MM.1S (cell line): Measurements from ENCODE around the gene TRIM25.

Experiments used
- DNase-seq: peaks from one replicate; pipeline ENCODE4 v3.0.0-alpha.2; 2015
- H2AFZ ChIP-seq: fragments of 300-600 bp; sonication (generic); 2 replicates; pipeline ENCODE4 v1.6.0; 2016; ENCODE audit warnings: antibody characterized with exemption, low read length
- H3F3A ChIP-seq: fragments of 300-600 bp; sonication (generic); 2 replicates; pipeline ENCODE4 v1.6.1; 2016; ENCODE audit warnings: mild to moderate bottlenecking, antibody characterized with exemption, low read length, moderate library complexity, mixed read lengths; ENCODE audit not compliant: insufficient read depth
- H3K27ac ChIP-seq: fragments of 300-600 bp; sonication (generic); 2 replicates; pipeline ENCODE4 v1.5.1; 2016; ENCODE audit warnings: mild to moderate bottlenecking, low read length
- H3K27me3 ChIP-seq: fragments of 300-600 bp; sonication (generic); replicated peaks from 2 replicates; pipeline ENCODE4 v1.6.0; 2016; ENCODE audit warnings: low read length; ENCODE audit not compliant: insufficient read depth
- H3K36me3 ChIP-seq: fragments of 300-600 bp; sonication (generic); replicated peaks from 2 replicates; pipeline ENCODE4 v1.6.1; 2016; ENCODE audit warnings: mild to moderate bottlenecking, low read length, mixed read lengths; ENCODE audit not compliant: insufficient read depth
- H3K4me1 ChIP-seq: fragments of 300-600 bp; sonication (generic); 2 replicates; pipeline ENCODE4 v1.6.1; 2016; ENCODE audit warnings: low read length, mixed read lengths
- H3K4me2 ChIP-seq: fragments of 300-600 bp; sonication (generic); 2 replicates; pipeline ENCODE4 v1.6.0; 2016; ENCODE audit warnings: low read depth, low read length
- H3K4me3 ChIP-seq: fragments of 300-600 bp; sonication (generic); 2 replicates; pipeline ENCODE4 v1.5.1; 2016; ENCODE audit warnings: low read length, mixed read lengths
- H3K79me2 ChIP-seq: fragments of 300-600 bp; sonication (generic); 2 replicates; pipeline ENCODE4 v1.6.1; 2016; ENCODE audit warnings: mixed run types, low read length, mixed read lengths
- H3K9ac ChIP-seq: fragments of 300-600 bp; sonication (generic); 2 replicates; pipeline ENCODE4 v1.6.1; 2016; ENCODE audit warnings: low read length, mixed read lengths
- H3K9me2 ChIP-seq: fragments of 300-600 bp; sonication (generic); replicated peaks from 2 replicates; pipeline ENCODE4 v1.6.1; 2016; ENCODE audit warnings: mild to moderate bottlenecking, low read length, mixed read lengths; ENCODE audit not compliant: insufficient read depth
- H3K9me3 ChIP-seq: fragments of 300-600 bp; sonication (generic); replicated peaks from 2 replicates; pipeline ENCODE4 v1.6.1; 2016; ENCODE audit warnings: mild to moderate bottlenecking, low read length, mixed read lengths; ENCODE audit not compliant: insufficient read depth
- H4K20me1 ChIP-seq: fragments of 300-600 bp; sonication (generic); 2 replicates; pipeline ENCODE4 v1.6.1; 2016; ENCODE audit warnings: mild to moderate bottlenecking, low read length, moderate library complexity, mixed read lengths; ENCODE audit not compliant: insufficient read depth
- CTCF ChIP-seq: fragments of 300-600 bp; sonication (generic); IDR thresholded peaks from 2 replicates; pipeline ENCODE4 v1.5.1; 2016; ENCODE audit warnings: antibody characterized with exemption, low read length, mixed read lengths
- EZH2 ChIP-seq: fragments of 300-600 bp; sonication (generic); optimal IDR thresholded peaks from 2 replicates; pipeline ENCODE3; 2017; ENCODE audit warnings: low read depth, mild to moderate bottlenecking, antibody characterized with exemption, low read length, mixed read lengths
- EZH2phosphoT487 ChIP-seq: fragments of 300-600 bp; sonication (generic); IDR thresholded peaks from 2 replicates; pipeline ENCODE4 v1.6.1; 2018; ENCODE audit warnings: antibody characterized with exemption, low read length

The TRIM25 gene

DNA sequence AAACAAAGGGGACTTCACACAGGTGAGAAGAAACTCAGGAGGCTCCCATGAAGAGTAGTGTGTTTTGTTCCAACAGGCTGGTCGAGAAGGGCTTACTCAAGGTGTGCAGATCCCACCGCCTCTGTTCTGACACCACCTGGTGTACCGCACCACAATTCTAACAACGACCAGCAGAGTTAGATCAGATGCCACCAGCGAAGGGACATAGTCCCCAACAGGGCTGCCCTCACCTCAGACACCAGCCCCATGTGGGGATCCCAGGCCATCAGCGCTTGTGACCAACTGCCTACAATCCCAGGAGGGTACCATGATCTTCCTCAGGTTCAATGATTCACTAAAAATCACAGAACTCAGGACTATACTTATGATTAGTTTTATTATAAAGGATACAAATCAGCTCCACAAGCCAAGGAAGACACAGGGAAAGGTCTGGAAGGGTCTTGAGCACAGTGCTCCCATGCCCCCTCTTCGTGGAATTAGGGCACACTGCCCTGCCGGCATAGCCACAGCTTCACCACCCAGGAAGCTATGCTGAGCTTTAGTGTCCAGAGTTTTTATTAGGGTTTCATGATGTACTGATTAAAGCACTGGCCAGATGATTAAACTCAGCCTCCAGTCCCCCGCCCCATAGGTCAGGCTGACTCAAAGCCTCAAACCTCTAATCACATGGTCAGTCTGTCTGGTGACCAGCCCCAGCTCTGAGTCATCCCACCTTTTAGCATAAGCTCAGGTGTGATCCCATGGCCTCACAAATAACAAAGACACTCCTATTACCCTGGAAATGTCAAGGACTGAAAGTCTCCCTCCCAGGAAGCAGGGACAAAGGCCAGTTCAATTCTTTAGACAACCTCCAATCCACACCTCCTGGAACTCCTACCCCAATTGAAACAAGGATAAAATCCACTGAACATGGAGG, 26.0 kb downstream of the TRIM25 start:
- Histone ChIP-seq H3K4me3 (no peak overlapping the region), H3K36me3 (peaks cover 28% of the 10 kb centered on the region), H3K9ac (no peak overlapping the region), H3K9me2 (no peaks in the 10 kb centered on the region), H3K79me2 (peaks cover 13% of the 10 kb centered on the region), H3K27me3 (no peaks in the 10 kb centered on the region), H3K4me2 (no peak overlapping the region), H3K4me1 (no peaks in the 10 kb centered on the region), H4K20me1 (no peaks in the 10 kb centered on the region), H3K27ac (no peak overlapping the region), H3K9me3 (no peaks in the 10 kb centered on the region), H2AFZ (no peak overlapping the region), H3F3A (peaks cover 5% of the 10 kb centered on the region)
- TF ChIP-seq EZH2, result no peak
- TF ChIP-seq CTCF, result no peak
- TF ChIP-seq EZH2phosphoT487, result no peak
- DNase-seq, result no peak

GRCh38 chr17:56887105-56887504, 26.7 kb downstream of the TRIM25 start:
- peaks cover 21% of the 10 kb centered on the region for H3K36me3 ChIP-seq
- no peak for DNase-seq
- no peak overlapping the region for H3K9ac ChIP-seq
- H3K4me2 ChIP-seq, result no peak overlapping the region
- no peak for TF ChIP-seq EZH2
- no peak for TF ChIP-seq EZH2phosphoT487
- no peak for TF ChIP-seq CTCF
- H3K27me3 ChIP-seq, result no peaks in the 10 kb centered on the region
- H3K79me2 ChIP-seq, result 0 out of 2 replicates have a peak, but pooled peaks cover 7% of the 10 kb centered on the region
- no peaks in the 10 kb centered on the region for H3K9me2 ChIP-seq
- no peak overlapping the region for H3K27ac ChIP-seq
- peaks cover 5% of the 10 kb centered on the region for H3F3A ChIP-seq
- H2AFZ ChIP-seq, result no peak overlapping the region
- H3K4me1 ChIP-seq, result no peaks in the 10 kb centered on the region
- H3K4me3 ChIP-seq, result no peak overlapping the region
- no peaks in the 10 kb centered on the region for H3K9me3 ChIP-seq
- H4K20me1 ChIP-seq, result no peaks in the 10 kb centered on the region

DNA sequence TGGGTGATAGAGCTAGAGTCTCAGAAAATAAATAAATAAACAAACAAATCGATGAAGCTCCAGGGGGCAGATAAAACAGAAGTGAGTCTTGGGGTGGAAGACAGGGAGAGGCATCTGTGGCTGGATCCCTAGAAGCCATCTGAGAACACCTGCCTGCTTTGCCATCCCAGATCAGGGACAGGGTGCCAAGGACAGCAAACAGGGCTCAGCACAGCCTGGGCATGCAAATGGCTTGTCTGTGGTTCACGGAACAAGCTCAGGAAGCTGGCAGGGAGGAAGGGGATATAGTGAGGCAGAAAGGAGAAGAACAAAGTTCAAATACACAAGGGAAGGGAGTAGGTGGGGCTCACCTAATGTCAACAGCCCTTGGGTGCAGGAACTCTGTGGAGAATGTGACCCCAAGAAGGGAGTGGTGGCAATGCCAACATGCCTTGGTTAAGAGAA, 27.5 kb downstream of the TRIM25 start:
- H3K9me2 ChIP-seq, result no peaks in the 10 kb centered on the region
- DNase-seq, result no peak
- no peak for TF ChIP-seq EZH2phosphoT487
- no peak for TF ChIP-seq EZH2
- no peak for TF ChIP-seq CTCF
- peaks cover 15% of the 10 kb centered on the region; the same call in 1 of the 2 replicates for H3K36me3 ChIP-seq
- no peak overlapping the region for H3K9ac ChIP-seq
- no peaks in the 10 kb centered on the region for H3K4me1 ChIP-seq
- no peak overlapping the region for H3K4me3 ChIP-seq
- H2AFZ ChIP-seq, result no peak overlapping the region
- H3K4me2 ChIP-seq, result no peak overlapping the region
- no peaks in the 10 kb centered on the region for H3K79me2 ChIP-seq
- H3K9me3 ChIP-seq, result no peaks in the 10 kb centered on the region
- H4K20me1 ChIP-seq, result no peaks in the 10 kb centered on the region
- peaks cover 5% of the 10 kb centered on the region for H3F3A ChIP-seq
- no peak overlapping the region for H3K27ac ChIP-seq
- H3K27me3 ChIP-seq, result no peaks in the 10 kb centered on the region
